ENCODE measurements around the gene CCDC141. TPM values are rescaled to one million over a fixed set of nuclear protein-coding genes. Genes with fewer than 3 reads are reported as not detected.

CCDC141 gene
- polyA plus RNA-seq, 10 donors: 32.4 to 94.7 (median 58.5) TPM

GRCh38 chr2:178978667-178979066 is 71.3 kb downstream of the CCDC141 start:
- no peak for DNase-seq

GRCh38 chr2:178976351-178976750 is 73.6 kb downstream of the CCDC141 start:
- DNase-seq: peak in 2 of 3 donors; percentile 7 to 16

- no peak for DNase-seq
Measured at GRCh38 chr2:178962805-178963433, 87.0 kb downstream of the CCDC141 start.

DNA sequence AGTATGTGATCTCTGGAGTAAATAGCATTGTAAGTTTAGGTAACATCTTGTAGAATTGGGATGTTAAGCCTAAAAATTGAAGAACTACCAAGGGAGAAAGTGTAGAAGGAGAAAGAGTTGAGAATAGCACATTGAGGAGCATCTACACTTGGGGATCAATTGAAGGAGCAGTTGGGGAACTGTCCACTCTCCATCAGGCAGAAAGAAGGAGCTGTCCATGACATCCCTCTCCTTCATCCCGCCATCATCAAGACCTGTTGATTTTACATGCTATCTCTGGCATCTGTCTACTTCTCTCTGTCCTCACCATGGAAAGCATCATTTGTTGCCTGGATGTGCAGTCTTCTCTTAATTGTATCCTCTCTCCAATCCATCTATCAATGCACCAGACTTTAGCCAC is 87.8 kb downstream of the CCDC141 start:
- DNase-seq: no peak

DNA sequence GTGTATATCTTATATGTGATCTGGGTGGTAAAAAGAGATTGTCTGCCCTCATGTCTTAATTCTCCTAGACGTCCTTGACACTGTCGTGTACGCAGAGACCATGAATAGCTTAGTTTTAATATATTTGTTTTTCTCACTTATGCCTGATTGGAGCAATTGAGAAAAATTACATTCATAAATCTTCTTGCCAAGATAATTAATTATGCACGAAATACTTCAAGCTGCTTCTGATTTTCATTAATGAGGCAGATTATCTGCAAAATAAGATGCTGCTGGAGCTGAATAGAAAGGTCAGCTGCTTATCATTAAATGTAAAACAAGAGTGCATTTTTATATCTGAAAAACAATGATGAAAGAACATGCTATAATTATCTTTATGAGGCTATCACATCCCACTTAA is 95.9 kb downstream of the CCDC141 start:
- DNase-seq: no peak

GRCh38 chr2:178951266-178952006 is 98.5 kb downstream of the CCDC141 start:
- DNase-seq: no peak

GRCh38 chr2:178949584-178949983 is 100.4 kb downstream of the CCDC141 start:
- DNase-seq: no peak

DNA sequence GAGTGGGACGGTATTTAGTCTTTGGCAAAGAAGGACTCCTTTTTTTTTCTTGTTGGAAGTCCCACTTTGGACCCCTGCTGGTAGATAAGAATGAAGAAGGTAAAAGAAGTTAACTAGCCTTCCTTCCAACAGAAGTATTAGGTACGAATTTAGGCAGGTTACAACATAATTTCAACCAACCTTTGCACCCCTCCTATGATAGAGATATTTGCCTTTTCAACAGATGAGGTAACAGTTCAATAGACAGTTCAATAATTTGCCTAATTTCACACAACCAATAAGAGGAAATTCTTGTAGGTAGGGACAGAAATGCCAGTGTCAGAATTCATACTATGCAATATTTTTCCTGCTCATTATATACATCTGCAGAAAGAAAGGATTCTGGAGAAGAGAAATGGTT is 100.8 kb downstream of the CCDC141 start:
- no peak for DNase-seq

GRCh38 chr2:178947006-178947405 is 102.9 kb downstream of the CCDC141 start:
- peak in 1 of 3 donors; percentile 41 for DNase-seq

- DNase-seq: peak in 2 of 3 donors; percentile 8 to 37
Measured at GRCh38 chr2:178946494-178946893, 103.4 kb downstream of the CCDC141 start.

GRCh38 chr2:178943745-178944144 is 106.2 kb downstream of the CCDC141 start:
- DNase-seq: no peak

- no peak for DNase-seq
Measured at GRCh38 chr2:178934571-178934970, 115.4 kb downstream of the CCDC141 start.

DNA sequence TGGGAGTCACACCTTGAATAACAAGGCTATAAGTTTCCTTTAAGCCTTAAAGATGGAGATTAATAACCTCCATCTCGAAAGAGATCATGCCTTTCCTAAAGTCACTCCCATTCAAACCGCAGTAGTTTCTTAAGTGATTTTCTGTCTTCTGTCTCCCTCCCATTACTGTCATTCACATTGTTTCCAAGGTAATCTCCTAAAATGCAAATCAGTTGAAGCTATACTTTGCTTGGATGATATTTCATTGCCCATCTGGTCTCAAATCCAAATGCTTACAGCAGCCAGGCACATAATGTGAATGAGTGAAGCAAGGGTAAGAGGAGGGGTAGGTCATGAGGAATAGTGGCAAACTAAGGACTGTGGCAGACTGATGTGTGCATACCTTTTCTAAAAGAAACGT is 116.4 kb downstream of the CCDC141 start:
- DNase-seq: no peak

DNA sequence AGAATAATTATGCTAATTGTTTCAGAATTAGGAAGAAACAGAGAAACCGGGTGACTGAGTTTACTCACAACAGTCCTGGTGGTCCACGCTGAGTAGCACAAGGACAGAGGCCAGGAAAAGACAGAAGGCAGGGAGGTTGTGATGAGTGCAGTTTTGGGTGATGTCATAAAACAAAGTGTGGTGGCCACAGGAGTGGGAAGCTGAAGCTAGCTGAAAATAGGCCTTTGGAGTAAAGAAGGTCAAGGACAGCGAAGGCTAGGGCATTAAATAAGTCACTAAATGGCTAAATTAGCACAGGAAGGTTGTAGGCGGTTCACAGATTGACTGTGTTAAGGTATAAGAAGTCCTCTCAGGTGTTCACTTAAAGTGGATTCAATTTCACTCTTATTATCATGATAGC is 121.9 kb downstream of the CCDC141 start:
- no peak for DNase-seq

GRCh38 chr2:178927173-178927572 is 122.8 kb downstream of the CCDC141 start:
- no peak for DNase-seq

DNA sequence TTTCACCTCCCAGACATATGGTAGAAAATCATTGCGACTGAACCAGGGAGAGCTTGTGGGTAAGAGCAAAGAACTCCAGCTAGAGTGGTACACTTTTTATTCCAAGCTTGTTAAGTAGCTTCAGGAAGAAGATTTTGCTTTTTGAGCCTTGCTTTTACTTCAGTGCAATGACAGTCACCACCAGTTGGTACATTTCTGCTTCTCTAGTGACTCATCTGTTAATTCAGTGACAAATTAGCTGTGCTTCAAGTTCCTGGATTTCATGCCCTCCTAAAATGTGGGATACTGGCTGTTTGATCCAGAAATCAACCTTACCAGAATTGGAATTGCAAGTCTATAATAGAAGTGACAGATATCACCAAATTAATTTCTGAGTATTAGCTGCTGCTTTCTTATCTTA is 125.1 kb downstream of the CCDC141 start:
- no peak for DNase-seq

GRCh38 chr2:178923546-178923945 is 126.4 kb downstream of the CCDC141 start:
- DNase-seq: no peak

GRCh38 chr2:178920916-178921513 is 128.9 kb downstream of the CCDC141 start:
- no peak for DNase-seq

DNA sequence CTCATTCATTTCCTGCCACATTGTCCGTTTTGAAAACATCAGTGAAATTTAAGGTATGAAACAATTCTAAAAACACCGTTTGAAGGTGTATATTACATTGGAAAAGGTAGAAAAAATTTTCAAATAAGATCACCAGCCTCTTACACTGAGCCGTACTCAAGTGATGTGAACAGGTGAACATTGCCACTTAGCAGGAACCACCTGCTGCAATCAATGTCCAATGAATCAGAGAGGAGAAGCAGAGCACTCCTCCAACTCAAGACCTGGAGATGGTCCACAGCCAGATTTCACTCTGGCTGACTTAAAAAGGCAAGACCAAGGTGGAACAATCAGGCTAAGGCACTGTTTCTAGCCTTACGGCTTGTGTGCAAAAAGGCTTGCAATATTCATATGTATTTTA is 132.4 kb downstream of the CCDC141 start:
- DNase-seq: no peak

DNA sequence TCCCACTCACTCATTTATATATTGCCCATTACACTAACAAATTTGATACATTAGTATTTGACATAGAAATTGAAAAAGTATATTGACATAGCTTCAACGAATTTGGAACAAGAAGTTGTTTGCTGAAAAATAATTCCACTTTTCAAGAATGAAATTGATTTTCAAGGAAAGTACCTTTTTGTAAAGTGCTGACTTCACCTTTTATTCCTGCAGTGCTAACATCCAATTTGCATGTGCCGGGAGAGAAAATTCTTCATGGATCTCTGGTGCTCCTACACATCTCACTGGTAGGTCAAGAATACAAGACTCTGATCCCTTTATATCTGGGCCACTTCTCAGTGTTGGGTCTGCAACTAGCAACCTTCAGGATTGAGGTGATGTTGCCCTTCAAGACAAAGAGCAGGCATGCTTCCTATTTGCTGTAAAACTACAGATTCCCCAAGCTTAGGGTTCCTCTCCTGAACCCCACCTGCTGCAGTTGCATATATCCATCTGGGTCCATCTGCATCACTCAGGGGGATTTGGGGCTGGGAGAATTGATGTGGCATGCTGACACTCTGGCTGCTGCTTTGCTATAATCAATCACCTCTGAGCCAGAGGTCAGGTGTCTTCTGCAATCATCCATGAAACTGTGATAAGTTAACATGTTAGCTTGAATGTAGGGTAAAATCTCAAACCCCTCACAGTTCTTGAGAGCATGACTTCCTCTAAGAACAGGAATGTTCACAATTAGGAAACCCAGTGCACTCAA is 134.3 kb downstream of the CCDC141 start:
- no peak for DNase-seq

DNA sequence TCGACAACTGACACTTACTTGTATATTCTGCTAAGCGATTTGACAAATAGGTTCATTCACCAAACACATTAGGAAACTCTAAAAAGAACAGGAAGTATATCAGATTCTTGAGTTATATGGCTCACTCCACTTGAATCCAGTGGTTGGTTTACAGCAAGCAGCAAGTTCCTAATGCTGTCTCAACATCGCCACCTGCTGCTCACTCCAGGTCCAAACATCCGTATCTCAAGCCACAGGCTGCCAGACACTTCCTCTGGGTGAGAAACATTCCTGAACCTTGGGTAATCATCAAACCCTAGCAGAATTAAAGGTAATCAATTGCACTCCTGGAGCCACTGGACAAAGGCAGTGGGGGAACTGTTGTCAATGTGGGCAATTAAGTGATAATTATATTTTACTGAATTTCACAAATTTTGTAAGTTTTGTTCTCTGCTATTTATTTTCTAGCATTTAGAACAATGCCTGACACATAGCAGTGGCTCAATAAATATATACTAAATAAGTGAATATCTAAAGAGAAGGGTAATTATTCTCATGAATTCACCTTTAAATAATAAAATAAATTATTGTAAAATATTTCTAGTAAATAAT is 135.6 kb downstream of the CCDC141 start:
- DNase-seq: peak; percentile 77 to 86 (median 84)

DNA sequence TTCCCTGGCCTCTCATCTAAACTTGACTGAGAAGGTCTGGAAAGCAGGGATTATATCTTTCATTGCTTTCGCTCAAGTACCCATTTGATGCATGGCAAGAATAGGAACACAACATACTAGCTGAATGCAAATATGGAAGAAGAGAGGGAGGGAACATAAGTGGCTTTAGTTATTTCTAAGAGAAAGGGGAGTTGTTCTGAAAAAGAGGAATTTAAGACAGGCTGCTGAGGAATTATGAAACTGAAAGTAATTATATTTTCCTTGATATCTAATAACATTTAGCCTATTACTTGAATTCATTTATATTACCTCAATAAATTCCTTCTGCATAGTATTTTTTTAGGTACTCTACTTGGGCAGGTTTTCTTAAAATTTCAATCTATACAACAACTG is 136.9 kb downstream of the CCDC141 start:
- no peak for DNase-seq
